HEK293 (cell line): ENCODE data around the gene BBS9.

Experiments
- CTCF ChIA-PET: fragments of 350-600 bp; formaldehyde crosslinking; extraction: SDS; loops from one replicate; lab custom pipeline; 2021; ENCODE audit warnings: antibody characterized with exemption; lab: Yijun Ruan, JAX
- POLR2A ChIA-PET: fragments of 300-600 bp; formaldehyde crosslinking; extraction: SDS; loops from one replicate; lab custom pipeline; 2020; ENCODE audit warnings: antibody characterized with exemption, inconsistent platforms; lab: Yijun Ruan, JAX
- H3K27ac ChIP-seq: fragments of 200-500 bp; sonication (Bioruptor generic); 2 replicates; pipeline ENCODE4 v1.5.1; 2014; ENCODE audit warnings: low read depth, low read length, control low read depth, inconsistent platforms; ENCODE audit errors: extremely low read depth
- H3K36me3 ChIP-seq, 2 experiments: fragments of 200-500 bp in 1 of 2; sonication (Bioruptor generic) in 1 of 2; 1 replicate in 1 of 2; 2 replicates in 1 of 2; pipeline ENCODE4 v1.5.1; 2014 to 2017; ENCODE audit warnings: inconsistent platforms in 2 of 2, low read length in 2 of 2; ENCODE audit not compliant: control insufficient read depth in 2 of 2, insufficient read depth in 1 of 2
- H3K4me1 ChIP-seq: fragments of 200-500 bp; sonication (Bioruptor generic); 2 replicates; pipeline ENCODE4 v1.5.1; 2014; ENCODE audit warnings: mild to moderate bottlenecking, low read length, inconsistent platforms; ENCODE audit not compliant: control insufficient read depth, insufficient read depth
- H3K4me3 ChIP-seq: 2 replicates; pipeline ENCODE4 v1.5.1; 2011; ENCODE audit warnings: low read depth, mild to moderate bottlenecking, control low read depth, low read length, moderate library complexity
- H3K9me3 ChIP-seq: fragments of 200-500 bp; sonication (Bioruptor generic); 2 replicates; pipeline ENCODE4 v1.5.1; 2014; ENCODE audit warnings: low read depth, low read length, inconsistent platforms; ENCODE audit not compliant: control insufficient read depth, insufficient read depth
- EGR2 ChIP-seq: fragments of 450-650 bp; formaldehyde crosslinking; IDR thresholded peaks from 2 replicates; pipeline ENCODE4 v1.5.1; 2016; ENCODE audit warnings: low read depth, missing biosample characterization, missing genetic modification characterization
- GLI4 ChIP-seq: fragments of 450-650 bp; formaldehyde crosslinking; IDR thresholded peaks from 2 replicates; pipeline ENCODE4 v1.5.1; 2016; ENCODE audit warnings: missing biosample characterization, missing genetic modification characterization
- KLF7 ChIP-seq: fragments of 450-650 bp; formaldehyde crosslinking; IDR thresholded peaks from 2 replicates; pipeline ENCODE4 v1.5.1; 2016; ENCODE audit warnings: missing biosample characterization, missing genetic modification characterization, borderline replicate concordance
- MZF1 ChIP-seq: fragments of 450-650 bp; formaldehyde crosslinking; IDR thresholded peaks from 2 replicates; pipeline ENCODE4 v1.5.1; 2017; ENCODE audit warnings: missing biosample characterization, missing genetic modification characterization, borderline replicate concordance
- RBAK ChIP-seq: fragments of 450-650 bp; formaldehyde crosslinking; IDR thresholded peaks from 2 replicates; pipeline ENCODE4 v1.5.1; 2016; ENCODE audit warnings: missing biosample characterization, missing genetic modification characterization
- ZBTB1 ChIP-seq: fragments of 450-650 bp; formaldehyde crosslinking; IDR thresholded peaks from 2 replicates; pipeline ENCODE4 v1.5.1; 2016; ENCODE audit warnings: missing biosample characterization, missing genetic modification characterization
- ZBTB49 ChIP-seq: fragments of 450-650 bp; formaldehyde crosslinking; IDR thresholded peaks from 2 replicates; pipeline ENCODE4 v1.5.1; 2016; ENCODE audit warnings: missing biosample characterization, missing genetic modification characterization, low read depth
- ZBTB6 ChIP-seq: fragments of 450-650 bp; formaldehyde crosslinking; IDR thresholded peaks from 2 replicates; pipeline ENCODE4 v1.5.1; 2017; ENCODE audit warnings: missing biosample characterization, missing genetic modification characterization
- ZFHX2 ChIP-seq: fragments of 450-650 bp; formaldehyde crosslinking; conservative IDR thresholded peaks from 2 replicates; pipeline ENCODE4 v1.5.1; 2016; ENCODE audit warnings: missing biosample characterization, missing genetic modification characterization
- ZFP41 ChIP-seq: fragments of 450-650 bp; formaldehyde crosslinking; IDR thresholded peaks from 2 replicates; pipeline ENCODE4 v1.5.1; 2016; ENCODE audit warnings: missing biosample characterization, missing genetic modification characterization, borderline replicate concordance
- ZNF112 ChIP-seq: fragments of 450-650 bp; formaldehyde crosslinking; IDR thresholded peaks from 2 replicates; pipeline ENCODE4 v1.5.0; 2017; ENCODE audit warnings: missing biosample characterization, missing genetic modification characterization
- ZNF19 ChIP-seq: fragments of 450-650 bp; formaldehyde crosslinking; IDR thresholded peaks from 2 replicates; pipeline ENCODE4; 2016; ENCODE audit warnings: missing biosample characterization, missing genetic modification characterization, low read depth
- ZNF214 ChIP-seq: fragments of 450-650 bp; formaldehyde crosslinking; IDR thresholded peaks from 2 replicates; pipeline ENCODE4 v1.5.1; 2017; ENCODE audit warnings: missing biosample characterization, mild to moderate bottlenecking, missing genetic modification characterization, borderline replicate concordance
- ZNF223 ChIP-seq: fragments of 450-650 bp; formaldehyde crosslinking; IDR thresholded peaks from 2 replicates; pipeline ENCODE4 v1.5.1; 2016; ENCODE audit warnings: missing biosample characterization, missing genetic modification characterization
- ZNF248 ChIP-seq: fragments of 450-650 bp; formaldehyde crosslinking; IDR thresholded peaks from 2 replicates; pipeline ENCODE4 v1.5.1; 2017; ENCODE audit warnings: missing biosample characterization, missing genetic modification characterization
- ZNF26 ChIP-seq: fragments of 450-650 bp; formaldehyde crosslinking; IDR thresholded peaks from 2 replicates; pipeline ENCODE4 v1.5.1; 2016; ENCODE audit warnings: missing biosample characterization, missing genetic modification characterization
- ZNF366 ChIP-seq: fragments of 450-650 bp; formaldehyde crosslinking; conservative IDR thresholded peaks from 2 replicates; pipeline ENCODE4 v1.5.1; 2016; ENCODE audit warnings: missing biosample characterization, missing genetic modification characterization
- ZNF48 ChIP-seq: fragments of 450-650 bp; formaldehyde crosslinking; IDR thresholded peaks from 2 replicates; pipeline ENCODE4 v1.5.1; 2016; ENCODE audit warnings: missing biosample characterization, missing genetic modification characterization
- ZNF529 ChIP-seq: fragments of 450-650 bp; formaldehyde crosslinking; IDR thresholded peaks from 2 replicates; pipeline ENCODE4 v1.5.1; 2017; ENCODE audit warnings: missing genetic modification characterization, missing biosample characterization; ENCODE audit not compliant: insufficient replicate concordance
- ZNF626 ChIP-seq: fragments of 450-650 bp; sonication (Bioruptor Pico); formaldehyde crosslinking; IDR thresholded peaks from 2 replicates; pipeline ENCODE4 v1.5.1; 2018; ENCODE audit warnings: missing biosample characterization, missing genetic modification characterization, inconsistent platforms
- ZNF830 ChIP-seq: fragments of 450-650 bp; IDR thresholded peaks from 2 replicates; pipeline ENCODE4 v1.5.0; 2018; ENCODE audit warnings: missing biosample characterization, missing genetic modification characterization, low read depth, mild to moderate bottlenecking, moderate library complexity
- TF ChIP-seq, protein P1 (sequence below): fragments of 450-650 bp; formaldehyde crosslinking; IDR thresholded peaks from 2 replicates; pipeline ENCODE4 v1.5.1; 2017; ENCODE audit warnings: missing biosample characterization, missing genetic modification characterization
- TF ChIP-seq, protein P2 (sequence below): fragments of 450-650 bp; formaldehyde crosslinking; IDR thresholded peaks from 2 replicates; pipeline ENCODE4 v1.5.1; 2016; ENCODE audit warnings: missing biosample characterization, missing genetic modification characterization

The BBS9 gene

GRCh38 chr7:33143996-33144718 lies 14.8 kb downstream of the BBS9 start:
- no peaks in the 10 kb centered on the region for H3K4me1 ChIP-seq
- H3K9me3 ChIP-seq, result no peaks in the 10 kb centered on the region
- POLR2A ChIA-PET, result no interaction called here
- H3K36me3 ChIP-seq, result no peaks in the 10 kb centered on the region; a peak in 1 of 3 replicates
- TF ChIP-seq ZBTB1 (tag by site-specific recombination), result no peak
- TF ChIP-seq ZNF26 (tag by site-specific recombination), result no peak
- TF ChIP-seq ZNF626 (tag by site-specific recombination), result no peak
- no peak for TF ChIP-seq ZFP41
- no peak for TF ChIP-seq ZNF248 (tag by site-specific recombination)
- no peak for TF ChIP-seq MZF1
- no peak for TF ChIP-seq GLI4 (tag by site-specific recombination)
- no peak for TF ChIP-seq ZNF223
- no peak for TF ChIP-seq ZNF112 (tag by site-specific recombination)
- no peak for TF ChIP-seq ZNF19 (tag by site-specific recombination)
- no peak overlapping the region for H3K27ac ChIP-seq
- CTCF ChIA-PET, result no interaction called here
- H3K4me3 ChIP-seq, result no peak overlapping the region

GRCh38 chr7:33145156-33145555 lies 15.8 kb downstream of the BBS9 start:
- H3K27ac ChIP-seq, result no peak overlapping the region
- H3K4me3 ChIP-seq, result no peak overlapping the region
- no peaks in the 10 kb centered on the region; a peak in 1 of 3 replicates for H3K36me3 ChIP-seq
- no peaks in the 10 kb centered on the region for H3K4me1 ChIP-seq
- H3K9me3 ChIP-seq, result no peaks in the 10 kb centered on the region
- ChIA-PET POLR2A (no interaction called here), CTCF (no interaction called here)
- no peak for TF ChIP-seq ZNF366 (tag by site-specific recombination)
- TF ChIP-seq ZNF529 (tag by site-specific recombination), result no peak
- TF ChIP-seq EGR2 (tag by site-specific recombination), result no peak
- TF ChIP-seq ZNF48, result no peak

DNA sequence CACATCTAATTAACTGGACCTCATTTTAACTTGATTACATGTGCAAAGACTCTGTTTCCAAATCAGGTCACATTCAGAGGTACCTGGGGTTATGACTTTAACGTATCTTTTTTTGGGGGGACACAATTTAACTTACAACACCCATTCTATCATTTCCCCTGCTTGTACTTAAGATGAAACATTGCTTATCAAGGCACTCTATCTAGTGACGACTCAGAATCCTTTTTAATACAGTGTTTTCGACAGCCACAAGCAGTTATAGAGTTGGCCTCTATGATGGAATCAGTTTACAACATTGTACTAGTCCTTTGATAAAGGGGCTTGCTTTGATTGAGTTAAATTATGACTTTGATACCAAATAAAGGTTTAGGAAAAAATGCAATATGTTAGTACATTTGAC lies 22.7 kb downstream of the BBS9 start:
- Histone ChIP-seq H3K9me3 (no peaks in the 10 kb centered on the region), H3K4me3 (no peak overlapping the region), H3K4me1 (no peaks in the 10 kb centered on the region), H3K36me3 (no peaks in the 10 kb centered on the region; a peak in 1 of 3 replicates), H3K27ac (no peak overlapping the region)
- ChIA-PET POLR2A (no interaction called here), CTCF (no interaction called here)
- no peak for TF ChIP-seq ZNF830 (tag by site-specific recombination)
- TF ChIP-seq ZNF248 (tag by site-specific recombination), result no peak
- TF ChIP-seq, protein P1, sequence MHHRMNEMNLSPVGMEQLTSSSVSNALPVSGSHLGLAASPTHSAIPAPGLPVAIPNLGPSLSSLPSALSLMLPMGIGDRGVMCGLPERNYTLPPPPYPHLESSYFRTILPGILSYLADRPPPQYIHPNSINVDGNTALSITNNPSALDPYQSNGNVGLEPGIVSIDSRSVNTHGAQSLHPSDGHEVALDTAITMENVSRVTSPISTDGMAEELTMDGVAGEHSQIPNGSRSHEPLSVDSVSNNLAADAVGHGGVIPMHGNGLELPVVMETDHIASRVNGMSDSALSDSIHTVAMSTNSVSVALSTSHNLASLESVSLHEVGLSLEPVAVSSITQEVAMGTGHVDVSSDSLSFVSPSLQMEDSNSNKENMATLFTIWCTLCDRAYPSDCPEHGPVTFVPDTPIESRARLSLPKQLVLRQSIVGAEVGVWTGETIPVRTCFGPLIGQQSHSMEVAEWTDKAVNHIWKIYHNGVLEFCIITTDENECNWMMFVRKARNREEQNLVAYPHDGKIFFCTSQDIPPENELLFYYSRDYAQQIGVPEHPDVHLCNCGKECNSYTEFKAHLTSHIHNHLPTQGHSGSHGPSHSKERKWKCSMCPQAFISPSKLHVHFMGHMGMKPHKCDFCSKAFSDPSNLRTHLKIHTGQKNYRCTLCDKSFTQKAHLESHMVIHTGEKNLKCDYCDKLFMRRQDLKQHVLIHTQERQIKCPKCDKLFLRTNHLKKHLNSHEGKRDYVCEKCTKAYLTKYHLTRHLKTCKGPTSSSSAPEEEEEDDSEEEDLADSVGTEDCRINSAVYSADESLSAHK (tag by site-specific recombination), result no peak
- no peak for TF ChIP-seq ZFHX2 (tag by site-specific recombination)
- no peak for TF ChIP-seq ZBTB49 (tag by site-specific recombination)
- no peak for TF ChIP-seq RBAK (tag by site-specific recombination)
- TF ChIP-seq ZNF214 (tag by site-specific recombination), result no peak
- no peak for TF ChIP-seq ZBTB6 (tag by site-specific recombination)
- TF ChIP-seq, protein P2, sequence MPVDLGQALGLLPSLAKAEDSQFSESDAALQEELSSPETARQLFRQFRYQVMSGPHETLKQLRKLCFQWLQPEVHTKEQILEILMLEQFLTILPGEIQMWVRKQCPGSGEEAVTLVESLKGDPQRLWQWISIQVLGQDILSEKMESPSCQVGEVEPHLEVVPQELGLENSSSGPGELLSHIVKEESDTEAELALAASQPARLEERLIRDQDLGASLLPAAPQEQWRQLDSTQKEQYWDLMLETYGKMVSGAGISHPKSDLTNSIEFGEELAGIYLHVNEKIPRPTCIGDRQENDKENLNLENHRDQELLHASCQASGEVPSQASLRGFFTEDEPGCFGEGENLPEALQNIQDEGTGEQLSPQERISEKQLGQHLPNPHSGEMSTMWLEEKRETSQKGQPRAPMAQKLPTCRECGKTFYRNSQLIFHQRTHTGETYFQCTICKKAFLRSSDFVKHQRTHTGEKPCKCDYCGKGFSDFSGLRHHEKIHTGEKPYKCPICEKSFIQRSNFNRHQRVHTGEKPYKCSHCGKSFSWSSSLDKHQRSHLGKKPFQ, result no peak
- no peak for TF ChIP-seq KLF7
